Activated CD4-positive, alpha-beta T cell treated with anti-CD3 and anti-CD28 coated beads, Interleukin-10, Interleukin-2, amounts not matched to agents 100 ng/mL and 50 ng/mL, durations not matched to agents 16 hours and 8 hours (primary cell): ENCODE measurements around the gene NSD1.
A peak's percentile ranks its signal among the peaks of the same experiment; 100 is the strongest.
"Not testable (repeated sequence)": the region's sequence is repeated elsewhere in the genome, so short reads cannot be mapped to it uniquely, and the experiment has no call there.

ENCODE experiments used
- DNase-seq: peaks from one replicate; pipeline ENCODE4 v3.0.0-alpha.2; 2020

Gene NSD1

GRCh38 chr5:177334155-177334551, 200.6 kb downstream of the NSD1 start:
- DNase-seq, result no peak

GRCh38 chr5:177334781-177335700, 201.5 kb downstream of the NSD1 start:
- no peak for DNase-seq

- DNase-seq, result no peak
Observed at GRCh38 chr5:177335701-177336065, 202.1 kb downstream of the NSD1 start.

- peak; percentile 58 for DNase-seq
Observed at GRCh38 chr5:177336112-177336511, 202.5 kb downstream of the NSD1 start.

- DNase-seq, result no peak
Observed at GRCh38 chr5:177336603-177337494, 203.3 kb downstream of the NSD1 start.

GRCh38 chr5:177338251-177339106, 204.9 kb downstream of the NSD1 start:
- no peak for DNase-seq

- no peak for DNase-seq
Observed at GRCh38 chr5:177339107-177339638, 205.6 kb downstream of the NSD1 start.

- DNase-seq, result not testable (repeated sequence)
Observed at GRCh38 chr5:177343000-177343399, 209.4 kb downstream of the NSD1 start.

- no peak for DNase-seq
Observed at GRCh38 chr5:177343777-177344176, 210.2 kb downstream of the NSD1 start.

- DNase-seq, result no peak
Observed at GRCh38 chr5:177344891-177345290, 211.3 kb downstream of the NSD1 start.

GRCh38 chr5:177346820-177347219, 213.2 kb downstream of the NSD1 start:
- no peak for DNase-seq

- no peak for DNase-seq
Observed at GRCh38 chr5:177347699-177348098, 214.1 kb downstream of the NSD1 start.

- DNase-seq, result no peak
Observed at GRCh38 chr5:177349362-177349647, 215.7 kb downstream of the NSD1 start.

GRCh38 chr5:177349762-177350161, 216.2 kb downstream of the NSD1 start:
- no peak for DNase-seq
